Large intestine (tissue), 3 donors: Measurements from ENCODE around the gene NRSN2. TPM values are rescaled to one million over a fixed set of nuclear protein-coding genes. Genes with fewer than 3 reads are reported as not detected.
"Not testable (repeated sequence)": the region's sequence is repeated elsewhere in the genome, so short reads cannot be mapped to it uniquely, and the experiment has no call there.

Experiments
- DNase-seq, 2 donors: peaks; one replicate each; pipeline versions ENCODE4 v3.0.0 to v3.0.0-alpha.2; 2013
- H3K27ac ChIP-seq: one replicate; pipeline ENCODE4 v1.5.1; 2013; ENCODE audit warnings: low read length
- H3K27me3 ChIP-seq: 2 replicates; pipeline ENCODE4 v1.6.1; 2013; ENCODE audit warnings: low read length; ENCODE audit not compliant: control insufficient read depth, insufficient read depth
- H3K36me3 ChIP-seq: 2 replicates; pipeline ENCODE4 v1.6.1; 2013; ENCODE audit warnings: low read length; ENCODE audit not compliant: control insufficient read depth, insufficient read depth
- H3K4me1 ChIP-seq: one replicate; pipeline ENCODE4 v1.6.1; 2013; ENCODE audit warnings: low read length; ENCODE audit not compliant: control insufficient read depth, insufficient read depth
- H3K4me3 ChIP-seq: one replicate; pipeline ENCODE4 v1.5.1; 2013; ENCODE audit warnings: low read length
- H3K9me3 ChIP-seq: one replicate; pipeline ENCODE4 v1.6.1; 2013; ENCODE audit warnings: mild to moderate bottlenecking, low read depth, low read length, moderate library complexity; ENCODE audit not compliant: control insufficient read depth
- WGBS: methylation state at CpG from one replicate; pipeline ENCODE4 v1.1.5; 2013; ENCODE audit warnings: low lambda C conversion rate; ENCODE audit not compliant: insufficient coverage; 5-methylcytosine and 5-hydroxymethylcytosine counted together
- polyA plus RNA-seq: library from polyadenylated mRNA; unstranded; fragments of 120-200 nt; gene quantifications from one replicate; pipeline ENCODE4 v1.2.1, GENCODE V29; 2013

The NRSN2 gene
- polyA plus RNA-seq, 1 donor = 21.3 TPM

- WGBS = 100% methylated on average over 1 of the region's 3 CpGs
Measured at GRCh38 chr20:387520-387919, 40.6 kb downstream of the NRSN2 start.

DNA sequence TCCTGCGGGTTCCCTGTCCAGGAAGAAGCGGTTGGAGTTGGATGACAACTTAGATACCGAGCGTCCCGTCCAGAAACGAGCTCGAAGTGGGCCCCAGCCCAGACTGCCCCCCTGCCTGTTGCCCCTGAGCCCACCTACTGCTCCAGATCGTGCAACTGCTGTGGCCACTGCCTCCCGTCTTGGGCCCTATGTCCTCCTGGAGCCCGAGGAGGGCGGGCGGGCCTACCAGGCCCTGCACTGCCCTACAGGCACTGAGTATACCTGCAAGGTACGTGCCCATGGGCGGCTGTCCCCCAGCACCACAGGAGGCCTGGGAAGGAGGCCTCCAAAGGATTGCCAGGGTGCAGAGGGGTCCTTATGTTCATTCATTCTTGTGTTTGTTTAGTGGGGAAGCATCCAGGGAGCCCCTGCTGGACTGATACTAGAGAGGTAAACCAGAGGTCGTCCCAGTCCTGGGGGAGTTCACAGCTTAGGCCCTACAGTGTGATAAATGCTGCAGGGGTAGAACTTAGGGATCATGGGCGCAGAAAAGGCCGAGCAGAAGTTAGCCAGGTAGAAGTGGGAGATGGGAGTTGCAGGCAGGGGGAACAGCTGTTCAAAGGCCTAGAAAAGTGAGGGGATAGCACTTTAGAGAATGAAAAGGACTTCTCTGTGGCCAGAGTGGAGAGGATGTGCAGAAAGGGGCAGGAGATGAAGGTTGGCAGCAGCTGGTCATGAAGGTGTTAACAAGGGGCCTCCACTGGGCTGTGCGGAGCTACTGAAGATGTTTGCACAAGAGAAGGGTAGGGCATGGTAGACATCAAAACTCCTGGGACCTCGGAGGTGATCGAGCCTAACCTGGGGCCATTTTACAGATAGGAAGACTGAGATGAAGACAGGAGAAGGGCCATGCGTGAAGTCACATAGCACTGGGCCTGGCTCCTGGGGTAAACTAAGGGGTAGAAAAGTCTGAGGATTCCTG lies 41.4 kb downstream of the NRSN2 start:
- no peak overlapping the region for H3K27ac ChIP-seq
- H3K36me3 ChIP-seq = no peaks in the 10 kb centered on the region
- WGBS = 83% methylated on average over 1 of the region's 21 CpGs
- no peaks in the 10 kb centered on the region for H3K9me3 ChIP-seq
- no peaks in the 10 kb centered on the region for H3K27me3 ChIP-seq
- H3K4me3 ChIP-seq = no peak overlapping the region
- no peak for DNase-seq
- no peaks in the 10 kb centered on the region for H3K4me1 ChIP-seq

More at GRCh38 chr20:387520-387919, 40.6 kb downstream of the NRSN2 start:
- H3K4me1 ChIP-seq = no peaks in the 10 kb centered on the region
- H3K36me3 ChIP-seq = no peaks in the 10 kb centered on the region
- H3K4me3 ChIP-seq = no peak overlapping the region
- no peaks in the 10 kb centered on the region for H3K9me3 ChIP-seq
- H3K27me3 ChIP-seq = peaks cover 4% of the 10 kb centered on the region
- no peak overlapping the region for H3K27ac ChIP-seq
- DNase-seq = no peak

GRCh38 chr20:389220-389619 lies 42.3 kb downstream of the NRSN2 start:
- no peak for DNase-seq
- Histone ChIP-seq H3K27me3 (no peaks in the 10 kb centered on the region), H3K36me3 (no peaks in the 10 kb centered on the region), H3K4me3 (no peak overlapping the region), H3K27ac (no peak overlapping the region), H3K9me3 (no peaks in the 10 kb centered on the region), H3K4me1 (no peaks in the 10 kb centered on the region)
- no CpG with 5 or more reads among the region's 6 CpGs for WGBS

GRCh38 chr20:391041-391711 lies 44.3 kb downstream of the NRSN2 start:
- no peaks in the 10 kb centered on the region for H3K36me3 ChIP-seq
- H3K4me3 ChIP-seq = no peak overlapping the region
- no CpG with 5 or more reads among the region's 29 CpGs for WGBS
- no peaks in the 10 kb centered on the region for H3K27me3 ChIP-seq
- no peaks in the 10 kb centered on the region for H3K9me3 ChIP-seq
- H3K27ac ChIP-seq = no peak overlapping the region
- no peak for DNase-seq
- no peaks in the 10 kb centered on the region for H3K4me1 ChIP-seq

DNA sequence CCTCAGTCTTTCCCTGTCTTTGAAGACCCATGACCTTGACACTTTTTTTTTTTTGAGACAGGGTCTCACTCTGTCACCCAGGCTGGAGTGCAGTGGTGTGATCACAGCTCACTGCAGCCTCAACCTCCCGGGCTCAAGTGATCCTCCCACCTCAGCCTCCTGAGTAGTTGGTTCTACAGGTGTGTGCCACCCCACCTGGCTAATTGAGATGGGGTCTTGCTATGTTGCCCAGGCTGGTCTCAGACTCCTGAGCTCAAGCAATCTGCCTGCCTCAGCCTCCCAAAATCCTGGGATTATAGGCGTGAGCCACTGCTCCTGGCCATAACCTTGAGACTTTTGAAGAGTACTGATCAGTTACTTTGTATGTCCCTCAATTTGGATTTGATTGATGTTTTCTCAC lies 46.4 kb downstream of the NRSN2 start:
- H3K36me3 ChIP-seq, H3K9me3 ChIP-seq, H3K4me3 ChIP-seq, H3K27ac ChIP-seq, H3K4me1 ChIP-seq, H3K27me3 ChIP-seq, DNase-seq: not testable (repeated sequence)
- no CpG with 5 or more reads among the region's 2 CpGs for WGBS

DNA sequence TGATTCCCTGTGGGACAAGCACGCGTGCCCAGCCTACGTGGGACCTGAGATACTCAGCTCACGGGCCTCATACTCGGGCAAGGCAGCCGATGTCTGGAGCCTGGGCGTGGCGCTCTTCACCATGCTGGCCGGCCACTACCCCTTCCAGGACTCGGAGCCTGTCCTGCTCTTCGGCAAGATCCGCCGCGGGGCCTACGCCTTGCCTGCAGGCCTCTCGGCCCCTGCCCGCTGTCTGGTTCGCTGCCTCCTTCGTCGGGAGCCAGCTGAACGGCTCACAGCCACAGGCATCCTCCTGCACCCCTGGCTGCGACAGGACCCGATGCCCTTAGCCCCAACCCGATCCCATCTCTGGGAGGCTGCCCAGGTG lies 49.3 kb downstream of the NRSN2 start:
- H3K36me3 ChIP-seq = no peaks in the 10 kb centered on the region
- WGBS = no CpG with 5 or more reads among the region's 24 CpGs
- no peak for DNase-seq
- H3K4me1 ChIP-seq = no peaks in the 10 kb centered on the region
- H3K27me3 ChIP-seq = no peaks in the 10 kb centered on the region
- no peak overlapping the region for H3K27ac ChIP-seq
- H3K4me3 ChIP-seq = no peak overlapping the region
- H3K9me3 ChIP-seq = no peaks in the 10 kb centered on the region

DNA sequence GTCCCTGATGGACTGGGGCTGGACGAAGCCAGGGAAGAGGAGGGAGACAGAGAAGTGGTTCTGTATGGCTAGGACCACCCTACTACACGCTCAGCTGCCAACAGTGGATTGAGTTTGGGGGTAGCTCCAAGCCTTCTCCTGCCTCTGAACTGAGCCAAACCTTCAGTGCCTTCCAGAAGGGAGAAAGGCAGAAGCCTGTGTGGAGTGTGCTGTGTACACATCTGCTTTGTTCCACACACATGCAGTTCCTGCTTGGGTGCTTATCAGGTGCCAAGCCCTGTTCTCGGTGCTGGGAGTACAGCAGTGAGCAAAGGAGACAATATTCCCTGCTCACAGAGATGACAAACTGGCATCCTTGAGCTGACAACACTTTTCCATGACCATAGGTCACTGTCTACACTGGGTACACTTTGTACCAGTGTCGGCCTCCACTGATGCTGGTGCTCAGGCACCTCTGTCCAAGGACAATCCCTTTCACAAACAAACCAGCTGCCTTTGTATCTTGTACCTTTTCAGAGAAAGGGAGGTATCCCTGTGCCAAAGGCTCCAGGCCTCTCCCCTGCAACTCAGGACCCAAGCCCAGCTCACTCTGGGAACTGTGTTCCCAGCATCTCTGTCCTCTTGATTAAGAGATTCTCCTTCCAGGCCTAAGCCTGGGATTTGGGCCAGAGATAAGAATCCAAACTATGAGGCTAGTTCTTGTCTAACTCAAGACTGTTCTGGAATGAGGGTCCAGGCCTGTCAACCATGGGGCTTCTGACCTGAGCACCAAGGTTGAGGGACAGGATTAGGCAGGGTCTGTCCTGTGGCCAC lies 49.9 kb downstream of the NRSN2 start:
- DNase-seq = peak in 1 of 2 donors; percentile 33
- Histone ChIP-seq H3K27ac (no peak overlapping the region), H3K9me3 (no peaks in the 10 kb centered on the region), H3K36me3 (no peaks in the 10 kb centered on the region), H3K4me1 (no peaks in the 10 kb centered on the region), H3K4me3 (no peak overlapping the region), H3K27me3 (no peaks in the 10 kb centered on the region)
- WGBS = no CpG with 5 or more reads among the region's 4 CpGs

- Histone ChIP-seq H3K4me1 (peaks cover 7% of the 10 kb centered on the region), H3K36me3 (no peaks in the 10 kb centered on the region), H3K27me3 (no peaks in the 10 kb centered on the region), H3K4me3 (no peak overlapping the region), H3K27ac (no peak overlapping the region), H3K9me3 (no peaks in the 10 kb centered on the region)
- WGBS = no CpG with 5 or more reads among the region's 6 CpGs
- no peak for DNase-seq
Measured at GRCh38 chr20:397432-398237, 50.7 kb downstream of the NRSN2 start.

- Histone ChIP-seq H3K27ac (no peak overlapping the region), H3K4me3 (no peak overlapping the region), H3K9me3 (no peaks in the 10 kb centered on the region), H3K4me1 (peaks cover 8% of the 10 kb centered on the region), H3K27me3 (no peaks in the 10 kb centered on the region), H3K36me3 (no peaks in the 10 kb centered on the region)
- no peak for DNase-seq
- WGBS = 100% methylated on average over 1 of the region's 9 CpGs
Measured at GRCh38 chr20:399182-399707, 52.3 kb downstream of the NRSN2 start.
